C1 segment of cervical spinal cord (tissue), 14 donors: Measurements from ENCODE around the gene UNC13A.

ENCODE experiments used
- DNase-seq, 14 donors: peaks; one replicate each; lab custom pipeline; 2025; lab: John Stamatoyannopoulos, UW

Gene UNC13A

DNA sequence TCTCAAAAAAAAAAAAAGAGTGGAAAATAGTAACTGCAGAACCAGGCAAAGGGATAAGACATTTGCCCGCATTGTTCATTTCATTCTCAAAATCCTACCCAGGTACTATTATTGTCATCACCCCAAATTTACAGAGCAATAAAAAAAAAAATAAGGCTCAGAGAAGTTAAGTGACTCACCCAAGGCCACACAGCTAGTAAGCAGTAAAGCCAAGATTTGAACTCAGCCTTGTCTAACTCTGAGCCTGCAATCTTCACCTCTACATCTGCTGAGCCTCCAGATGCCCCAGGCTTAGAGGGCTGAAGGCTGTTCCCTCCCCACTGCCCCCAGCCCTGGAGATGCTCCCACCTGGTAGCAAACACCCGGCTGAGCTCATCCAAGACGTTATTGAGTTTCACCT is 61.0 kb downstream of the UNC13A start:
- no peak for DNase-seq

DNA sequence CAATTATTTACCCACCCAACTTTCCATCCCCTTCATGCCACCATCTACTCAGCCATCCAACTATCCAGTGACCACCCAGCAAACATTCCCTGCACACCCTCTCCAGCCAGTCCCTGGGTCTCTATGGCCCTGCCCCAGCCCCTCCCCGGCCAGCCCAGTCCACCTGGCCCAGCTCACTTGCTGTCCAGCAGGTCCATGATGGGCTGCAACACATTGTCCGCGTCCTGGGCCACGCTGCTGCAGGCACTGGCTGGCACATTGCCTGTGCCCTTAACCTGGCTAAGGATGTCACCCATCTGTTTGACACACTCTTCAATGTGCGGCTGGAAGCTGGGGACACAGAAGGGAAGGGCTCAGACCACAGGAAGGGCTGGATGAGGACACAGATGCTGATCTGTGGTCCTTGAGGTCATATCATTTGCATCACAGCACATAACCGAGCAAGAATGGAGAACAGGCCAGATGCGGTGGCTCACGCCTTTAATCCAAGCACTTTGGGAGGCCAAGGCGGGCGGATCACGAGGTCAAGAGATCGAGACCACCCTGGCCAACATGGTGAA is 61.6 kb downstream of the UNC13A start:
- no peak for DNase-seq

DNA sequence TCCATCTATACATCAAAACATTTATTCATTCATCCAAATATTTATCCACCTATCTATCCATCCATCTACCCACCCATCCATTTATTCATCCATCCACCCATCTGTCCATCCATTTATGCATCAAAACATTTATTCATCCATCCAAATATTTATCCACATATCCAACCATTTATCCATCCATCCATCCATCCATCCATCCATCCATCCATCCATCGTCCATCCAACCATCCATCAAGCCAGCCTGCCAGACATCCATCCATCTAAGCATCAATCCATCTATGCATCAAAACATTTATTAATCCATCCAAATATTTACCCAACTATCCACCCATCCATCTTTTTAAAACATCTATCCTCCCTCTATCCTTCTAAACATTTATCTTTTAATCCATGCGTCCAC is 62.2 kb downstream of the UNC13A start:
- no peak for DNase-seq

GRCh38 chr19:17625043-17625442 is 63.1 kb downstream of the UNC13A start:
- no peak for DNase-seq

GRCh38 chr19:17624314-17624991 is 63.7 kb downstream of the UNC13A start:
- DNase-seq, result no peak

GRCh38 chr19:17623224-17623935 is 64.8 kb downstream of the UNC13A start:
- no peak for DNase-seq

DNA sequence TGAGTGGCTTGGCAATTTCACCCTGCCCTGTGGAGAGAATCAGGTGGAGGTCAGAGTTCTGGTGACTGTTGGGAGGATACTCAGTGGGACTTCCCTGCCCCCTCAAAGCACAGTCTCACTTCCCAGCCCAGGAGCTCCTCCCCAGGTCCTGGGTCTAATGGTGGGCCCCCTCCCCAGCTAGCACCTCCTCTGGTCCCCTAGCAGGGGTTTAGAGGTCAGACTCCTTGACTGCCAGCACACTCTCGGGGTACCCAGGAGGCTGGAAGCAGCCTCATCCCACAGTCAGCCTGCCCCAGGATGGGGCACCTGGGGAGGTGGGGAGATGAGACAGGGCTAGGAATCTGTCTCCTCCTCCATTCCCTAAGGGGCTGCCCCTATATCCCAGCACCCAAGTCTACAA is 67.5 kb downstream of the UNC13A start:
- DNase-seq, result no peak

DNA sequence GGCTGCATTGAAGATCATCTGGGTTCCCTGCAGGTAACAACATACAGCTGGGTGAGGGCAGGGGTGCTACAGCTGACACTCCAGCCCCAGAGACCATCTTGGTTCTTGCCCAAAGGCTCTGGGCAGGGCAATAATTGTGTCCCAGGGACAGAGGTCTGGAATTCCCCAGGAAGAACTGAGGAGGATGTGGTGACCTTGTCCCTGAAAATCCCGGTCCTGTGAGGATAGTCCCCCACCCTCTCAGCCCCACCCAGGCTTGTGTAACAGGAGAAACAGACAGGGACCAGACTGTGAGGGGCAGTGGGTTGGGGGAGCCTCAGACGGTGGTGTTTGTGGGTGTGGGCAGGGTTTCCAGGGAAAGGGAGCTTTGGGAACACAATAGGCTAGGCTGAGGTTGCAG is 69.2 kb downstream of the UNC13A start:
- no peak for DNase-seq

- no peak for DNase-seq
Measured at GRCh38 chr19:17618281-17618903, 69.8 kb downstream of the UNC13A start.

- DNase-seq, result no peak
Measured at GRCh38 chr19:17617807-17618192, 70.4 kb downstream of the UNC13A start.

GRCh38 chr19:17616961-17617806 is 71.0 kb downstream of the UNC13A start:
- DNase-seq, result no peak

DNA sequence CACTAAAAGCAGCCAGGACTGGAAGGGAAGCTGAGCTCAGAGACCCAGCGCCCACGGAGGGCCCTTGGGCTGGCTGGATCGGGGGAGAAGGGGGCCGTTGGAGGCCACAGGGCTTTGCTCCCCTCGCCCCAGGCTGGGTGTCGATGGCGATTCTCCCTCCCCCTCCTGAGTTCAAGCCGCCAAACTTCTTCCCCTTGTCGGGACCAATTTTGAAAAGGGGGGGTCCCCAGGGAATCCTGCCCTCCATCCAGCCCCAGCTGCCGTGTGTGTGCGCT is 71.5 kb downstream of the UNC13A start:
- DNase-seq, result no peak

DNA sequence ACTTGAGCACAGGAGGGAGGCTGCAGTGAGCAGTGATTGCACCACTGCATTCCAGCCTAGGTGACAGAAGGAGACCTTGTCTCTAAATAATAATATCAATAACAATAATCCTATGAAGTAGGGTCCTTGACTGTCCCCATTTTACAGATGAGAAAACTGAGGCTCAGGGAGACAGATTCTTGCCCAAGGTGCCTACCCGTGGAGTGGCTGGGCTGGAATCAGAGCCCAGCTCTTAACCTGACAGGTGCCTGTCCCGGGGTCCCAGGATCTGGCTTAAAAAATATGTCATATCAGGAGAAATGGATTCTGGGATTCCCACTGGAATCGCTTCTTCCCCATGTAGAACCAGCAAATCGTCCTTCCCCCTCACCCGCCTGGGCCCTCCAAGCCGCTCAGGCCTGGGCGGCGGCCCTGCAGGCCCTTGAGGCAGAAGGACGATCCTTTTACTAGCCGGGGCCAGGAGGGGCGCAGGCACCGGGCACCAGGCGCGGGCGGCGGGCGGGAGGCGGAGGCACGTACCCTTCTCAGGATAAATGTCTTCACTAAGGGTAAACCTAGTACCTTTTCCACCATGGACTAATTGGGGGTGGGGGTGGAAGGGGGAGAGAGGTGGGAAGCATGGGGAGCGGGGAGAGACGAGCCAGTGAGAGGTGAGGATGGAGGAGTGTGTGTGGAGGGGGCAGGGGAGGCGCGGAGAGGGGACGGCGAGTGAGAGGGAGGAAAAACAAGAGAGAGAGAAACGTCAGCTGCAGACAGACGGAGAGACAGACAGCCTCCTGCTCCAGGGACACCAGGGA is 72.1 kb downstream of the UNC13A start:
- DNase-seq, result no peak

DNA sequence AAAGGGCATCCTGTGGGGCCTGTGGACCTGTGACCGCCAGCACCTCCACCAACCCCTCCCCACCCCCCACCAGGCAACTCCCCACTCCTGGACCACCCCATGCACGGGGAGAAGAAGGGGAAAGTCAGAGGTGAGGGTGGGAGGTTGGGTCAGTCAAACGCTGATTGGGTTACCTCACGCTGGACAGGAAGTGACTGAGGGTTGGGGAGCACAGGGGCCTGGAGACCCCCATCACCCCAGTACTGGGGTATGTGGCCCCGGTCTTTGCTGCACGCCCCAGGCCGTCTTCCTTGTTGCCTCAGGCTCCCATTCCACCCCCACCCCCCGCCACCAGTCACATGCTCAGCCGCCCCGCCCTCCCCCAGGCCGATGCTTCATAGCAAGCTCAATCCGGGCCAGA is 73.7 kb downstream of the UNC13A start:
- no peak for DNase-seq

- DNase-seq, result no peak
Measured at GRCh38 chr19:17611462-17612244, 76.5 kb downstream of the UNC13A start.

GRCh38 chr19:17610384-17610783 is 77.8 kb downstream of the UNC13A start:
- no peak for DNase-seq

- DNase-seq, result no peak
Measured at GRCh38 chr19:17607936-17608335, 80.2 kb downstream of the UNC13A start.

GRCh38 chr19:17606590-17607185 is 81.5 kb downstream of the UNC13A start:
- DNase-seq, result no peak

- DNase-seq, result peak in 11 of 14 donors; percentile 2 to 79 (median 29)
Measured at GRCh38 chr19:17605761-17606589, 82.2 kb downstream of the UNC13A start.
